Measurements from ENCODE around the gene SEPTIN3.

GRCh38 chr22:42007922-42008321 lies 38.7 kb downstream of the SEPTIN3 start:
- TF ChIP-seq CTCF (optimal IDR thresholded peaks at IDR 0.05 in 1 of 3, IDR thresholded peaks at IDR 0.05 in 1 of 3, conservative IDR thresholded peaks at IDR 0.05 in 1 of 3; ENCODE audit: extremely low read depth in 1 of 3, insufficient read depth in 2 of 3, low read length in 3 of 3) (no peak), EZH2 (IDR thresholded peaks at IDR 0.05; ENCODE audit: low read length) (no peak)
